Subcutaneous adipose tissue (tissue), 4 donors: ENCODE results near the gene BABAM1. TPM values are rescaled to one million over a fixed set of nuclear protein-coding genes. Genes with fewer than 3 reads are reported as not detected.

Experiments used
- total RNA-seq, 4 donors: library from RNA; depleted of rRNA; stranded (reverse); fragments of >200 nt; gene quantifications; one replicate each; pipeline ENCODE4 v1.1.0, GENCODE V29; 2016
- TF ChIP-seq, protein P1 (sequence below): fragments of 450-650 bp; IDR thresholded peaks from one replicate; pipeline ENCODE4 v1.5.1; 2016; ENCODE audit warnings: low read depth, mild to moderate bottlenecking, control low read depth, antibody characterized with exemption, moderate library complexity

The BABAM1 gene
- total RNA-seq, result 10 to 100 TPM; 49.6 to 60.6 (median 54.7) TPM

DNA sequence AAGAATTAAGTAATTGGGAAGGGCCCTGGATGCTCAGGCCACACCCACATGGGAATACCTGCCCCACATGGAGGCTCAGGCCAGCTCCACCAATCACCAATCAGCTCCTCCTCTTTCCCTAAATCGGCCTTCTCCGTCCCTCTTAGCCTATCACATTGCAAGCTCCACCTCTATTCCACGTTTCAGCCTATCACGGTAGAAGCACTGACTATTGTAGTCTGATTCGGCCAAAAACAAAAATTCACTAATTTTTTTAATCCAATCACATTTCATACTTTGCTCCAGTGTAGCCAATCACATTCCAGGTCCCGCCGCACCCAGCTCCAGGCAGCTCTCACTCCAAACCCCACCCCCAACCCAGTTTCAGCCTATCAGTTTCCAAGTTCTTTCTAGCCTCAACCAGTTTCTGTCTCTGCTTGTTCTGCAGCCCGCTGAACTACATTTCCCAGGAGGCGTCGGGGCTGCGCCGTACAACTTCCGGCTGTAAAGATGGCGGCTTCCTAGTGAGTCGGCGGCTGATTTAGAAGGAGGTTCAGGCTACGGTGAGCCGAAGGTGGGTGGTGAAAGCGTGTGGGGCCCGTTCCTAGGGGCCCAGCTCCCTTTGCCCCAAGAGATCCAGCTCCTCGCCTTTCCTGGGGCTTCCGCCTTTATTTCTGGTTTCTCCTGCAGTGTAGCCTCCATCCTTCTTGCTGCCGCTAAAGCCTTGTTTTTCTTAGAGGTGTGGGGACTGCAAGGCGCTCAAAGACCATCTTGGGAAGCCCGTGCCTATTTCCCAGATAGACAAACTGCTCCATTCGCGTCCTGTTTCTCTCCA lies at the start of gene BABAM1:
Gene BABAM1 (plus strand): TSS at position 469 of the 814 bp plus-strand sequence. CDS start 1,364 bp downstream, outside the sequence.
- TF ChIP-seq, protein P1, sequence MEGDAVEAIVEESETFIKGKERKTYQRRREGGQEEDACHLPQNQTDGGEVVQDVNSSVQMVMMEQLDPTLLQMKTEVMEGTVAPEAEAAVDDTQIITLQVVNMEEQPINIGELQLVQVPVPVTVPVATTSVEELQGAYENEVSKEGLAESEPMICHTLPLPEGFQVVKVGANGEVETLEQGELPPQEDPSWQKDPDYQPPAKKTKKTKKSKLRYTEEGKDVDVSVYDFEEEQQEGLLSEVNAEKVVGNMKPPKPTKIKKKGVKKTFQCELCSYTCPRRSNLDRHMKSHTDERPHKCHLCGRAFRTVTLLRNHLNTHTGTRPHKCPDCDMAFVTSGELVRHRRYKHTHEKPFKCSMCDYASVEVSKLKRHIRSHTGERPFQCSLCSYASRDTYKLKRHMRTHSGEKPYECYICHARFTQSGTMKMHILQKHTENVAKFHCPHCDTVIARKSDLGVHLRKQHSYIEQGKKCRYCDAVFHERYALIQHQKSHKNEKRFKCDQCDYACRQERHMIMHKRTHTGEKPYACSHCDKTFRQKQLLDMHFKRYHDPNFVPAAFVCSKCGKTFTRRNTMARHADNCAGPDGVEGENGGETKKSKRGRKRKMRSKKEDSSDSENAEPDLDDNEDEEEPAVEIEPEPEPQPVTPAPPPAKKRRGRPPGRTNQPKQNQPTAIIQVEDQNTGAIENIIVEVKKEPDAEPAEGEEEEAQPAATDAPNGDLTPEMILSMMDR, result no peak

DNA sequence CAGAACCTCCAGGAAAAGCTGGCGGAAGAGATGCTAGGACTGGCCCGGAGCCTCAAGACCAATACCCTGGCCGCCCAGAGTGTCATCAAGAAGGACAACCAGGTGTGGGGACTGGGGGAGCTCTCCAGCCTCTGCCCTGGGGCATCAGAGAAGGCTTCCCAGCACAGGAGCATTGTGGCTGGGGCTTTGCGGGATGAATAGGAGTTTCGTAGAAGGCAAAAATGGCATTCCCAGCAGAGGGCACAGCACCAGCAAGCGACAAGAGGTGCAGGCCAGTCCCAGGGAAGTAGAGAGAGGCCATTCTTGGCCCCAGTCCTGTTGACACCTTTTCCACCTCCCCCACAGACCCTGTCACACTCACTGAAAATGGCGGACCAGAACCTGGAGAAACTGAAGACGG lies 48.0 kb upstream of the BABAM1 start:
- TF ChIP-seq, protein P1, result no peak

DNA sequence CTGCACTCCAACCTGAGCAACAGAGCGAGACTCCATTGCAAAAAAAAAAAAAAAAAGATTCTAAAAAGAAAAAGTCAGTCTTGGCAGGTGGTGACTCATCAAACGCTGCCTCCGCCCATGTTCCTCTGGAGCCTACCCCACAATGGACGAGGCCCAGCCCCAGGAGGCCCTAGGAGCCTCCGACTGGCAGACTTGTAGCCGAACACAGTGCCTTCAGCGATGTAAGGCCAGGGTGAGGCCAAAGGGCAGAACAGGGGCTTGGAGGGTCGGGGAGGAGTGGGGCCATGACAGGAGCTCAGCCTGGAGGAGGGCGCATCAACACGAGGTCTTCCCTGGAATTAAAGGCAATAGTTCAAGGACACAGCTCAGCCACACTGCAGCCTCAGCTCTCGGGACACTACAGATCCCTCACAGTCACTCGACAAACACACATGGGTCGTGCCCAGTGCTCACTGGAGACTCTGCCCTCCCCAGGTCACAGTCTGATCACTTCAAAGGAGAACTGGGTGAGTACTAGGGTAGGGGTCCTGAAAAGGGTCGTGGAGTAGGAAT lies 47.0 kb upstream of the BABAM1 start:
- TF ChIP-seq, protein P1, result no peak

DNA sequence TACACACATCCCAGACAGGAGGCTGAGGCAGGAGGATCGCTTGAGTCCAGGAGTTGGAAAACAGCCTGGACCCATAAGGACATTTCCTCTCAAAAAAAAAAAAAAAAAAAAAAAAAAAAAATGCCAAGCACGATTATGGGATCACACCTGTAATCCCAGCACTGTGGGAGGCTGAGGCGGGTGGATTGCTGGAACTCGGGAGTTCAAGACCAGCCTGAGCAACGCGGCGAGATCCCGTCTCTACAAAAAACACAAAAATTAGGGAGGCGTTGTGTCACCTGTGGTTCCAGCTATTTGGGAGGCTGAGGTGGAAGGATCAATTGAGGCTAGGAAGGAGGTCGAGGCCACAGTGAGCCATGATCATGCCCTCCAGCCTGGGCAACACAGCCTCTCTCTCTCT lies 42.2 kb upstream of the BABAM1 start:
- TF ChIP-seq, protein P1, result no peak

DNA sequence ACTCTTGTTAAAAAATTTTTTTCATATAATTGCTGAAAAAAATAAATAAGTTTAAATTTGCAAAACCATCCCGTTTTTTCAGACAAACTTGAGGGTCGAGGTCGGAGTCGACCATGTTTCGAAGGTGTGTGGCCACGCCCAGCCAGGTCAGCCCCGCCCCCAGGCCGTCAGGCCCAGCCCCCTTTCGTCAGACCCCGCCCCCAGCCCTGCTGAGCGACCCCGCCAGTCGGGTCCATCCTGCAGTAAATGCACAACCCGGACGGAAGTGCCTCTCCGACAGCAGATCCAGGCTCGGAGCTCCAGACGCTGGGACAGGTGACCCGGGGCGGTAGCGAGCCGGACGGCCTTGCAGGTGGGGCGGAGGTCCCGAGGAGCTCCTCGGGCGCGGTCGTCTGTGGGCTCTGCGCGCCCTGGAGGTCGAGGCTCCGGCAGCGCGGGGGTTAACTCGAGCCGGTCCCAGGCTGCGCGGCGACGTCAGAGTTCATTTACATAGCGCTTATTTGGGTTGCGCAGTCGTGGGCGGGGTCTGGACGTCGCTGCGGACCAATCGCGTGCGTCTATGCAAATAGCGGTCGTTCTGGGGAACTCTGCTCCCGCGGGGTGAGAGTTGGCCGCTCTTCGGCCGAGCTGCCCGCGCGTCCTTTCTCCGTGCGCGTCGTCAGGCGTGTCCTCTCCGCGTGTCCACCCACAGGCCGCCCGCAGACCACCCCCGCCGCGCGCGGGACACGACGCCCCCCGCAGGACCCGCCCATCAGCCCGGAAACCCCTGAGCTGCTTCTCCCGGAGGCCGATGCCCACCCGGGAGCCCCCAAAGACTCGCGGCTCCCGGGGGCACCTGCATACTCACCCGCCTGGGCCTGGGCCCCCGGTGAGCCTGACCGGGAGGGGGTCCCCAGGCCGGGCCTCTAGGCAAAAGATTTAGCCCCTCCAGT lies 41.0 kb upstream of the BABAM1 start, which contains the start of gene OCEL1:
Gene OCEL1 (plus strand): TSS at position 225 of the 932 bp plus-strand sequence. CDS start 22 bp downstream, at position 247.
- TF ChIP-seq, protein P1, result no peak

DNA sequence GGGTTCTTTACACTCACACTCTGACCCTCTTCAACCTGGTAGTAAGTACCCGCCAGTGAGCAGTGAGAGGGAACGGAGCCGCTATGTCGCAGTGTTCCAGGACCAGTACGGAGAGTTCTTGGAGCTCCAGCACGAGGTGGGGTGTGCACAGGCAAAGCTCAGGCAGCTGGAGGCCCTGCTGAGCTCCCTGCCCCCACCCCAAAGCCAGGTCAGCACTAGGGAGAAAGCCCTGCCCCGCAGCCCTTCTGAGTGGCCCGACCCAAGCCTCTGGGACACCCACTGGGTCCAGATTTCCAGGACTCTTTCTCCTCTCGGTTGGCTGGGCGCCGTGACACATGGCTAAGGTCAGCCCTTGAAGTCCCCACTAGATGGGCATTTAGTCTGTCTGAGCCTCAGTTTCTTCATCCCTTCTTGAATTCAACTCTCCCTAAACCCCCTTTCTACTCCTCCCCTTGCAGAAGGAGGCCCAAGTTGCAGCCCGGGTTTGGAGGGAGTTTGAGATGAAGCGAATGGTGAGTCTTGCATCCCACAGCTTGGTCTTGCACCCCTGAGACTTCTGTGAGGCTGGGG lies 39.4 kb upstream of the BABAM1 start:
- TF ChIP-seq, protein P1, result no peak
